PFSK-1 (cell line): ENCODE results near the gene C11orf21.

ENCODE experiments used
- FOXP2 ChIP-seq: optimal IDR thresholded peaks from 2 replicates; pipeline ENCODE3; 2011; ENCODE audit warnings: borderline replicate concordance, control low read depth, inconsistent platforms; ENCODE audit not compliant: insufficient read depth; ENCODE audit errors: extremely low read length, extremely low read depth
- POLR2AphosphoS5 ChIP-seq: IDR thresholded peaks from 2 replicates; pipeline ENCODE4 v1.6.1; 2012; ENCODE audit warnings: low read depth, mild to moderate bottlenecking, control low read depth, low read length, moderate library complexity
- SIN3A ChIP-seq: IDR thresholded peaks from 2 replicates; pipeline ENCODE4 v1.6.1; 2012; ENCODE audit warnings: mild to moderate bottlenecking, low read length, moderate library complexity, borderline replicate concordance; ENCODE audit not compliant: insufficient read depth
- TAF1 ChIP-seq: IDR thresholded peaks from 2 replicates; pipeline ENCODE4 v1.6.1; 2012; ENCODE audit warnings: low read length, control low read depth, borderline replicate concordance; ENCODE audit not compliant: insufficient read depth
- TF ChIP-seq, protein P1 (sequence below), 2 experiments: IDR thresholded peaks; 2 replicates each; pipeline versions ENCODE4 v1.6.1 to v1.8.0; 2011 to 2012; ENCODE audit warnings: low read depth in 2 of 2, low read length in 2 of 2, control low read depth in 1 of 2, inconsistent platforms in 1 of 2, mild to moderate bottlenecking in 1 of 2, moderate library complexity in 1 of 2; ENCODE audit not compliant: insufficient read depth in 1 of 2

C11orf21 gene

DNA sequence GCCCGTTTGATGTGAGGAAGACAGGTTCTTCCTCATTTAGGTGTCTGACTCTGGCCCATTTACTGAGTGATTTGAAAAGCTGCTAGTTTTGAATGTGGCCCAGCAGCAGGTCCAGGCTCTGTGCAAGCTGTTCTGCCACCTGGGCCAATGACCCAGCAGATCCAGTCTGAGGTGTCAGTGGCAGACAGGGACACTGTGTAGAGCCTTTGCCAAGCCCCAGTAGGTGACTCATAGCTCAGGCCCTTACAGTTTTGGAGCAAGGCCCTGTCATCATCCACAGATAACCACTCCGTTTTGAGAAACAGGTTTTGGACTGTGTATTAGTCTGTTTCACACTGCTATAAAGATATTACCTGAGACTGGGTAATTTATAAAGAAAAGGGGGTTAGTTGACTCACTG, 24.0 kb upstream of the C11orf21 start:
- TF ChIP-seq FOXP2: no peak
- TF ChIP-seq, protein P1, sequence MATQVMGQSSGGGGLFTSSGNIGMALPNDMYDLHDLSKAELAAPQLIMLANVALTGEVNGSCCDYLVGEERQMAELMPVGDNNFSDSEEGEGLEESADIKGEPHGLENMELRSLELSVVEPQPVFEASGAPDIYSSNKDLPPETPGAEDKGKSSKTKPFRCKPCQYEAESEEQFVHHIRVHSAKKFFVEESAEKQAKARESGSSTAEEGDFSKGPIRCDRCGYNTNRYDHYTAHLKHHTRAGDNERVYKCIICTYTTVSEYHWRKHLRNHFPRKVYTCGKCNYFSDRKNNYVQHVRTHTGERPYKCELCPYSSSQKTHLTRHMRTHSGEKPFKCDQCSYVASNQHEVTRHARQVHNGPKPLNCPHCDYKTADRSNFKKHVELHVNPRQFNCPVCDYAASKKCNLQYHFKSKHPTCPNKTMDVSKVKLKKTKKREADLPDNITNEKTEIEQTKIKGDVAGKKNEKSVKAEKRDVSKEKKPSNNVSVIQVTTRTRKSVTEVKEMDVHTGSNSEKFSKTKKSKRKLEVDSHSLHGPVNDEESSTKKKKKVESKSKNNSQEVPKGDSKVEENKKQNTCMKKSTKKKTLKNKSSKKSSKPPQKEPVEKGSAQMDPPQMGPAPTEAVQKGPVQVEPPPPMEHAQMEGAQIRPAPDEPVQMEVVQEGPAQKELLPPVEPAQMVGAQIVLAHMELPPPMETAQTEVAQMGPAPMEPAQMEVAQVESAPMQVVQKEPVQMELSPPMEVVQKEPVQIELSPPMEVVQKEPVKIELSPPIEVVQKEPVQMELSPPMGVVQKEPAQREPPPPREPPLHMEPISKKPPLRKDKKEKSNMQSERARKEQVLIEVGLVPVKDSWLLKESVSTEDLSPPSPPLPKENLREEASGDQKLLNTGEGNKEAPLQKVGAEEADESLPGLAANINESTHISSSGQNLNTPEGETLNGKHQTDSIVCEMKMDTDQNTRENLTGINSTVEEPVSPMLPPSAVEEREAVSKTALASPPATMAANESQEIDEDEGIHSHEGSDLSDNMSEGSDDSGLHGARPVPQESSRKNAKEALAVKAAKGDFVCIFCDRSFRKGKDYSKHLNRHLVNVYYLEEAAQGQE (IDR thresholded peaks at IDR 0.05; ENCODE audit: insufficient read depth in 1 of 2, low read depth in 2 of 2, low read length in 2 of 2): no peak
- TF ChIP-seq TAF1: no peak
- TF ChIP-seq POLR2AphosphoS5: no peak
- no peak for TF ChIP-seq SIN3A

DNA sequence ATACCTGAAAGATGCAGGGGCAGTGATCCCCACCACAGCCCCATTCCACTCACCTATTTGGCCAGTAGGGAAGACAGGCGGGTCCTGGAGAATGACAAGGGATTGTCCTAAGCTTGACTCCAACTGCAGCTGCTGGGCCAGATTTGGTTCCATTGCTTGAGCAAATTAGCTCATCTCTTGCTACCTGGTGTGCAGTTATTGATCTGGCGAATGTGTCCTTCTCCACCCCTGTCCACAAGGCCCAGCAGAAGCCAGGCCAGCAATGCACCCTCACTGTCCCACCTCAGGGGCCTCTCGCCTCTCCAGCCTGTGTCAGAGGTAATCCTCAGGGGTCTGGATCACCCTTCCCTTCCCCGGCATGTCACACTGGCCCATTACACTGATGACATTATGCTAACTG, 23.4 kb upstream of the C11orf21 start:
- TF ChIP-seq TAF1: no peak
- no peak for TF ChIP-seq FOXP2
- TF ChIP-seq, protein P1 (IDR thresholded peaks at IDR 0.05; ENCODE audit: insufficient read depth in 1 of 2, low read depth in 2 of 2, low read length in 2 of 2): no peak
- no peak for TF ChIP-seq POLR2AphosphoS5
- no peak for TF ChIP-seq SIN3A

DNA sequence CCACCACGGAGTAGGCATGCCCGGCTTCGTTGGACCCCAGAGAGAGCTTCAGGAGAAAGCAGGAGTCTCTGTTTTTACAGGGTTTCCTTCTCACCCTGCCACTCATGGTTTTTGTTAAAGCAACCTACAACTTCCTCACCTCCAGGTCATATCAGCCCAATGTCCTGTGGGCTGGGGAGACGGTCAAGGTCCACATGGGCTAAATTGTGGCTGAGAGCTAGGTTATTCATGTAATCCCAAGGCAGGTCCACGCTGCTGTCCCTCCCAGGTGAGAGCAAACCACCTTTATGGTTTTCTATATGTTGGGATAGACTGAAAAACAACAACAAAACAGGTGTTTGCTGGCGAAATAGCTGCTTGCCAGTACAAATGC, 19.6 kb upstream of the C11orf21 start:
- TF ChIP-seq FOXP2: no peak
- TF ChIP-seq SIN3A: no peak
- TF ChIP-seq POLR2AphosphoS5: no peak
- TF ChIP-seq TAF1: no peak
- TF ChIP-seq, protein P1 (IDR thresholded peaks at IDR 0.05; ENCODE audit: insufficient read depth in 1 of 2, low read depth in 2 of 2, low read length in 2 of 2): no peak

DNA sequence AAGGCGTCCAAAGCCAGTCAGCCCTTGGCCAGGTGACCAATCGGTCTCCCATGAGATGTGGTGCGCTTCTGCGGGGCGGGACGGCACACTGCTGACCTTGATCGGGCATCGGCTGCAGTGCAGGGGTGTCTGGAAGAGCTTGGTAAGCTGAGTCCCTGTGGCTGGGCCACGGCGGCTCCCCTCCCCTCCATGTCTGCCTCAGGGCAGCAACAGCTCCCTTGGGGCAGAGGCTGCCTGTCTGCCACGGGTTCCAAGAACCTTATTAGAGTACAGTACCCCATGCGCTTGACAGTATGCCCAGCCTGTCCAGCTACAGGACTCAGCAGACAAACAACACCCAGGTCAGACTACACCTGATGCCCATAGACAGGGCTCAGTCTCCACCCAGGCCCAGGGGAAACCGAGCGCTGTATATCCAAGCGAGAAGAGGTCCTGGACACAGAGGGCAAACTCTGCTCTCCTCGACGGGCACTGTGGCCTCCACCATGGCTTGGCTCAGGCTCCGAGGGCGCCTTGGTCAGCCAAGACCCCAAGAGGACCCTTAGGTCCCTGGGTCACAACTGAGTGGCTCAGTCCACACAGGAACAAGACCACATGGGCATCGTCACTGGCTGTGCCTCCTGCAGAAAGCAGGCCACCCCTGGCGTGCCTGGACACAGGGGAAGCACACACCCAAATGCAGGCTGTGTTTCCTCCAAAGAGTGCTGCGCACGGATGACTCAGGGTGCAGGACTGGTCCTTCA, 19.0 kb upstream of the C11orf21 start:
- no peak for TF ChIP-seq TAF1
- no peak for TF ChIP-seq POLR2AphosphoS5
- no peak for TF ChIP-seq FOXP2
- TF ChIP-seq SIN3A: no peak
- TF ChIP-seq, protein P1 (IDR thresholded peaks at IDR 0.05; ENCODE audit: insufficient read depth in 1 of 2, low read depth in 2 of 2, low read length in 2 of 2): no peak
